Measurements from ENCODE around the gene NAAA.

DNA sequence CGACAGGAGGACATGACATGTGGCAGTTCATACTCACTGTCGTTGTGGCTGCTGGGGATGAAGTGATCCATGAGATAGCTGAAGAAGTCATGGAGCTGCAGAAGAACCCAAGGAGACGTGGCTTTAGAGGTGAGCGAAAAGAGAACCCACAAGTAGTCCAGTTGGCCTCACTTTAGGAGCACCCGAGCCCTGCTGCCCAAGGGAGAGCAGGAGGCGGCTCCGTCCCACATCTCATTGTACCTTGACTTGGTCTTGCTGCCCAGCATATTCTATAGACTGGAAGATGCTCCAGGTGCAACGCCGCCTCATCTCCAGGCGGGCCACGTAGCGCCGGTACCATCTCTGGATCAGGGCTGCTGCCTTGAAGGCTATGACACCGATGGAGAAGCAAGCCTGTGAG lies 49.2 kb downstream of the NAAA start:
- TF ChIP-seq EZH2 (IDR thresholded peaks at IDR 0.05) (no peak), POLR2AphosphoS5 (IDR thresholded peaks at IDR 0.05; ENCODE audit: borderline replicate concordance, low read depth, low read length) (no peak)
